ENCODE measurements around the gene HVCN1.

- no peak for TF ChIP-seq EP300 (IDR thresholded peaks at IDR 0.05)
- TF ChIP-seq CTCF (IDR thresholded peaks at IDR 0.05): no peak
Measured at GRCh38 chr12:110720516-110720915, 31.6 kb upstream of the HVCN1 start.
